A549 treated with dexamethasone at 1 μM for 4 hours (cell line): Measurements from ENCODE around the gene FAM193B. TPM values are rescaled to one million over a fixed set of nuclear protein-coding genes. Genes with fewer than 3 reads are reported as not detected.

Experiments
- total RNA-seq: library from RNA; stranded (reverse); fragments of 200-300 nt; extraction: Qiagen RNA extraction; gene quantifications from 5 replicates; pipeline ENCODE4 v1.2.3, GENCODE V29; 2022

Gene FAM193B
- total RNA-seq: 14.0 to 33.5 TPM (median 31.7 TPM) in 5 replicates

GRCh38 chr5:177554474-177555111, at the start of gene FAM193B:
Gene FAM193B, minus strand, starts transcription at chr5:177554563. Its CDS starts 105 bp downstream, at chr5:177554458.

DNA sequence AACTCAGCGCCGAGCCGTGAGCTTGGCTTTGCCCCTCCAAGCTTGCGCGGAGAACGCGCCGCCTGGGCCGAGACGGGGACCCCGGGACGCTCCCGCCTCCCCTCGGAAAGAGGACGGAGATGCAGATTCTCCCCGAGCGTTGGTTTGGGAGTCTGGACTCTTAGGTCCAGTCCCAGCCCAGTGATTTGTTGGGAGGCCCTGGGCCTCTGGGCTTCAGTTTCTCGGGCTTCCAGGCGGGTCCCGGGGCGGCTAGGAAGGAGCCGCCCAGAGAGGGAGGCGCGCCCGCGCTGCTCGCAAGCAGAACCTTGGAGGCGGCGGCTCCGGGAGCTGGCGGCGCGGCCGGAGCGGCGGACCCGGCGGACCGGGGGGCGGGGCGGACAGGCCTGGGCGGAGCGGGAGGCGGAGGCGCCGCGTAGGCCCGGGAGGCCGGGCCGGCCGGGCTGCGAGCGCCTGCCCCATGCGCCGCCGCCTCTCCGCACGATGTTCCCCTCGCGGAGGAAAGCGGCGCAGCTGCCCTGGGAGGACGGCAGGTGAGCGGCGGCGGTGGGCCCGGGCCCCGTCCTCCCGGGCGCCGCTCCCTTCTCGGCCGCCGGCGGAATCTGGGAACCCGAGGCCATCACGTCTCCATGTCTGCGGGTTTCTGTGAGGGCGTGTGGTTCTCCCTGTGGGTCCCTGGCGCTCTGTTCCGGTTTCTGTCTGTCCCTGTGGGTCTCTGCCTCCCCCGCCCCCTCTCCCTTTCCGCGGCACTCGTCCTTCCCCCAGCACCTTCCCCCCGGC, 45.6 kb upstream of the FAM193B start, which contains the start of gene B4GALT7:
Gene B4GALT7, plus strand, starts transcription at position 402 of the 777 bp plus-strand sequence. Its CDS starts 79 bp downstream, at position 481.

DNA sequence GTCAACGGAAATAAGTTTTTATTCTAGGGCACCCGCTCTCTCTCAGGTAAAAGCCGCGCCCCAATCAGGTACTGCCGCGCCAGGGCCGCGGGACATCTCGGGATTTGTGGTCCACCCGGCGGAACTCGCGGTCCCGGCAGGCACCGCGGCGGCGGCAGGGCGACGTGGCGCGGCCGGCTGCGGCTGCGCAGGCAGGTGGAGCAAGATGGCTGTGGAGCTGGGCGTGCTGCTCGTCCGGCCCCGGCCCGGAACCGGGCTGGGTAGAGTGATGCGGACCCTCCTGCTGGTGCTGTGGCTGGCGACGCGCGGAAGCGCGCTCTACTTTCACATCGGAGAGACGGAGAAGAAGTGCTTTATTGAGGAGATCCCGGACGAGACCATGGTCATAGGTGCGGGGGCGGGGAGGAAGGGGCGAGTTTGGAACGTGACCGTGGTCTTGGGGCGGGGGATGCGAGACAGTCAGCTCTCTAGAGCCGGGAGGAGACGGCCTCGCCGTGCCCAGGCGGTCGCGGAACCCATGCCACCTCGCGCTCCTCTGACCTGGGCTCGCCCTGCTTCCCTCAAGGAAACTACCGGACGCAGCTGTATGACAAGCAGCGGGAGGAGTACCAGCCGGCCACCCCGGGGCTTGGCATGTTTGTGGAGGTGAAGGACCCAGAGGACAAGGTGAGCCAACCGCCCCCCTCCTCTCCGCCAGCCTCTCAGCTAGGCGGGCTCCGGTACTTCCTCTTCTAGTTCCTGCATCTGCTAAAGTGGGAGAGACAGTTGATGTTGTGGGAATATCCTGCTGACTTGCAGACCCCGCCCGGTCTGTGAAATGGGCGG, 37.9 kb upstream of the FAM193B start, which contains the start of gene TMED9:
Gene TMED9, plus strand, starts transcription at position 194 of the 825 bp plus-strand sequence. Its CDS starts 12 bp downstream, at position 206.

DNA sequence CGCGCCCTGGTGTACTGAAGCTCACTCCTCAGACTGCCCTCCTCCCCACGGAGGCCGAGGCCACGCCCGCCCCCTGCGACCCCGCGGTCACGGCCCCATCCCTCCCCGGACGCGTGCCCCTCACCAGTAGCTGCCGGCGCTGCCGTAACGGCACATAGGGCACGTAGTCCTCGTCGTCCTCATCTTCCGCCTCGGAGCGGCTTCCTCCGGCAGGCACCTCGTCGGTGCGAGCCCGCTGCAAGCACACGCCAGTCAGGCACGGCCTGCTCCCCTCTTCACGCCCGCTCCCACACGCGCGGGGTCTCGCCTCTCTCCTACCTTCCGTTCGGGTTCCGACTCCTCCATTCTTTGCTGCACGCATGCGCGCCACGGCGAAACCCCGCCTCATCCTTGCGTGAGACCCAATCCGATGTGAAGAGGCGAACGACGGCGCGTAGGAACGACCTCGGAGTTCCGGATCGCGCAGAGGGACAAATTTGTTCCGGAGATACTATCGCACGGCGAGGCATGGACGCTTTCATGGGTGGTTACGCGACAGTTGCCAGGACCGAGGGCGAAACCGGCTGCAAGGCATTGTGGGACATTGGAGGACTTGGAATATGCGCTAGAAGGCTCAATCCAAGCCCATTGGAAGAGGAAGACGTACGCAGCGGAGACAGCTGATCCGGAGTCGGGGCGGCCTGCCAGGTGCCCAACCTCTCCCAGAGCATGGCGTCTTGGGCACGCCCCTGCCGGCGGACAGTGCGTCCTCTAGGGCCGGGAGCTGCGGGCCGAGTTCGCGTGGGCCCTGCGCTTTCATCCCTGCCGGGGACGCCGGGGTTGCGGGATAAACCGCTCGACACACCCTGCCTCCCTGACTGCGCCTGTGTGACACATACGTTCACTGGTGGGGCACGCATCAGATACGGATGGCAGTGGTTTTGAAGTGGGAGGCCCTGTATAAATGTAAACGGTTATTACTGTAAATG, 37.5 kb downstream of the FAM193B start, which contains the start of gene DDX41:
Gene DDX41, minus strand, starts transcription at position 361 of the 968 bp plus-strand sequence. Its CDS starts 16 bp downstream, at position 345.

DNA sequence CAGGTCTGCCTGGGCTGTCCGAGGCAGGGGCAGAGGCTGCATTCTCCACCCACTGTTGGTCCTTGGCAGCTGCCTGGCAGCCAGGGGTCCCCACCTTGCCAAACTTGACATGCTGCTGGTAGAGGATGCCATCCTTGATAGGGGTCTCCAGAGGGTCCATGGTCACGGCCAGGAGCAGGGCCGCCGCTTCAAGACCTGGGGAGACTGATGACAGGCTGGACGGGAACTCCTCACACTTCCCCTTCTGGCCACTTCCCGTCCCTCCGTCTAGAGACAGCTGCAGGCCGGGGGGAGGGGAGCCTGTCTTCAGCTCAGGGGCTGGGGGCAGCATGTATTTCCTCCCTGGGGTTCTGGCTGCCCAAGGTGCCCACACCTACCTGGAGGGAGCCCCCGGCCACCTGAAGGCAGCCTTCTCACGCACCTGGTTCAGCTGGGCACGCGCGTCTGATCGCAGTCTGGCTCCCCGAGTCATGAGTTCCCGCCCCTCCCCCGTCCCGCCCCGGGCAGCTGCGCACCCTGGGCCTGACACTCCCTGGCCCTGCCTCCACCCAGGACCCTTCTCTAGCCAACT, 44.9 kb downstream of the FAM193B start, which contains the start of gene DOK3:
Gene DOK3, minus strand, starts transcription at position 446 of the 571 bp plus-strand sequence. Its CDS starts 286 bp downstream, at position 160.

DNA sequence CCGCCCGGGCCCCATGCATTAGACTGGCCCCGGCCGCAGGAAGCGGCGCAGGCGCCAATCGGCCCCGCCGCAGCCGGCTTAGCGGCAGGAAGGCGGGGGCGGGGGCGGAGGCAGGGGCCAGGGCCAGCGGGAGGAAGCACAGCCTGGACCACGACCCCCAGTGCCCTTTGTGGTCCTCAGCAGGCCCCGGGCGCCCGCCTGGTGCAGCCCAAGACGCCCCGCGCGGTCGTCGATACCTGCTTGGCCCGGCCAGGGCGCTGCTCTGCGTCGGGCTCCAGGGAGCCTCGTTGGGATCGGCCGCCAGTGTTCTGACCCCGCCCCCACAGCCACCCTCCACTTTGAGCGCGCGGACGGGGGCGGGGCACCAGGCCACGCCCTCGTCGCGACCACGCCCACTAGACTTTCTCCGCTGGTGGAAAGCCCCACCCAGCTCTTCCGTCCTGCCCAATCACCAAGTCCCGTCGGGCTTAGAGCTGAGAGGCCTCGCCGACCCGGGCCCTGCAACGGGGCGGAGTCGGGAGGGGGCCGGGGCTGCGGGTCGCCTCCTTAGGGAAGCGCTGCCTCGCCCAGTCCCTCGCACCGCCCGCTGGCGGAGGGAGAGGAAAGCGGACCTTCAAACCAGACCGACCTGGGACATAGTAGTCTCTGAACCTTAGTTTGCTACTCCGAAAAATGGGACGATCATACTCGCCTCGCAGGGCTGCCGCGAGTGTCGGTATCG, 56.9 kb downstream of the FAM193B start, which contains the start of gene PDLIM7:
Gene PDLIM7, minus strand, starts transcription at position 313 of the 721 bp plus-strand sequence. CDS start 1,092 bp downstream, outside the sequence.

GRCh38 chr5:177473443-177474001, 80.8 kb downstream of the FAM193B start, which contains the start of gene DBN1:
Gene DBN1, minus strand, starts transcription at chr5:177473634. Its CDS starts 113 bp downstream, at chr5:177473521.

Other genes with a start within 250 kb of the FAM193B start
- gene MXD3, start 242.7 kb downstream of the FAM193B start, total RNA-seq: 10.4 to 18.0 TPM (median 15.6 TPM) in 5 replicates
- 200 to 231 TPM (median 213 TPM) in 5 replicates for gene LMAN2, start 202.9 kb downstream of the FAM193B start, total RNA-seq
- 4.1 to 6.2 TPM (median 4.7 TPM) in 5 replicates for gene RGS14, start 196.6 kb downstream of the FAM193B start, total RNA-seq
- not detected in 5 replicates for gene SLC34A1, start 170.1 kb downstream of the FAM193B start, total RNA-seq
- not detected in 5 replicates for gene PFN3, start 153.9 kb downstream of the FAM193B start, total RNA-seq
- 14.4 to 21.3 TPM (median 19.4 TPM) in 5 replicates for gene F12, start 145.0 kb downstream of the FAM193B start, total RNA-seq
- gene GRK6, start 127.9 kb downstream of the FAM193B start, total RNA-seq: 17.2 to 26.5 TPM (median 25.4 TPM) in 5 replicates
- gene PRR7, start 107.7 kb downstream of the FAM193B start, total RNA-seq: 13.0 to 28.8 TPM (median 25.0 TPM) in 5 replicates
- gene DBN1, start 80.9 kb downstream of the FAM193B start, total RNA-seq: 49.5 to 81.7 TPM (median 75.9 TPM) in 5 replicates
- gene PDLIM7, start 57.0 kb downstream of the FAM193B start, total RNA-seq: 68.9 to 94.5 TPM (median 82.0 TPM) in 5 replicates
- 1.8 to 5.4 TPM (median 3.9 TPM) in 5 replicates for gene DOK3, start 44.7 kb downstream of the FAM193B start, total RNA-seq
- gene DDX41, start 37.6 kb downstream of the FAM193B start, total RNA-seq: 77.4 to 99.6 TPM (median 94.7 TPM) in 5 replicates
- 234 to 317 TPM (median 245 TPM) in 5 replicates for gene TMED9, start 37.6 kb upstream of the FAM193B start, total RNA-seq
- gene B4GALT7, start 45.6 kb upstream of the FAM193B start, total RNA-seq: 18.6 to 27.3 TPM (median 25.4 TPM) in 5 replicates
- gene FAM153A, start 228.3 kb upstream of the FAM193B start, total RNA-seq: 0.34 TPM in 1 of 5 replicates, not detected in the others